Naive B cell (primary cell): Measurements from ENCODE around the gene PALS2. TPM values are rescaled to one million over a fixed set of nuclear protein-coding genes. Genes with fewer than 3 reads are reported as not detected.

Experiments
- ATAC-seq, 2 donors: fragments of 150-1000 bp; cut with Tn5 transposase; 2 replicates each; pipeline ENCODE4 v1.10.0; 2021; ENCODE audit warnings: low read depth in 2 of 2, mild to moderate bottlenecking in 2 of 2, moderate library complexity in 2 of 2
- DNase-seq: peaks from one replicate; pipeline ENCODE4 v3.0.0; 2022
- H3K27ac Mint-ChIP-seq, 6 donors: one replicate each; pipeline ENCODE4 v1.8.0; 2020 to 2022; ENCODE audit warnings: mild to moderate bottlenecking in 6 of 6, mixed read lengths in 6 of 6, moderate library complexity in 5 of 6, inconsistent platforms in 2 of 6
- H3K27me3 Mint-ChIP-seq, 3 donors: one replicate each; pipeline ENCODE4 v1.8.0; 2021 to 2022; ENCODE audit warnings: mixed read lengths in 3 of 3, mild to moderate bottlenecking in 1 of 3
- H3K36me3 Mint-ChIP-seq, 2 donors: one replicate each; pipeline ENCODE4 v1.8.0; 2020 to 2022; ENCODE audit warnings: mixed read lengths in 2 of 2, inconsistent platforms in 1 of 2, mild to moderate bottlenecking in 1 of 2
- H3K4me1 Mint-ChIP-seq, 3 donors: one replicate each; pipeline ENCODE4 v1.8.0; 2020 to 2022; ENCODE audit warnings: mixed read lengths in 3 of 3, inconsistent platforms in 1 of 3, mild to moderate bottlenecking in 1 of 3, moderate library complexity in 1 of 3
- H3K4me3 Mint-ChIP-seq, 8 donors: one replicate each; pipeline ENCODE4 v1.8.0; 2020 to 2022; ENCODE audit warnings: mild to moderate bottlenecking in 8 of 8, mixed read lengths in 8 of 8, moderate library complexity in 8 of 8, inconsistent platforms in 2 of 8
- H3K9me3 Mint-ChIP-seq, 7 donors: one replicate each; pipeline ENCODE4 v1.8.0; 2020 to 2022; ENCODE audit warnings: mixed read lengths in 7 of 7, mild to moderate bottlenecking in 5 of 7, inconsistent platforms in 2 of 7, moderate library complexity in 1 of 7
- polyA plus RNA-seq, 6 donors: library from polyadenylated mRNA; unstranded; fragments of 300-500 nt; fragmentation: Illumina TruSeq; gene quantifications; one replicate each; pipeline ENCODE4 v1.2.3, GENCODE V29; 2021; ENCODE audit warnings: low read depth in 6 of 6

Gene PALS2, protein sequence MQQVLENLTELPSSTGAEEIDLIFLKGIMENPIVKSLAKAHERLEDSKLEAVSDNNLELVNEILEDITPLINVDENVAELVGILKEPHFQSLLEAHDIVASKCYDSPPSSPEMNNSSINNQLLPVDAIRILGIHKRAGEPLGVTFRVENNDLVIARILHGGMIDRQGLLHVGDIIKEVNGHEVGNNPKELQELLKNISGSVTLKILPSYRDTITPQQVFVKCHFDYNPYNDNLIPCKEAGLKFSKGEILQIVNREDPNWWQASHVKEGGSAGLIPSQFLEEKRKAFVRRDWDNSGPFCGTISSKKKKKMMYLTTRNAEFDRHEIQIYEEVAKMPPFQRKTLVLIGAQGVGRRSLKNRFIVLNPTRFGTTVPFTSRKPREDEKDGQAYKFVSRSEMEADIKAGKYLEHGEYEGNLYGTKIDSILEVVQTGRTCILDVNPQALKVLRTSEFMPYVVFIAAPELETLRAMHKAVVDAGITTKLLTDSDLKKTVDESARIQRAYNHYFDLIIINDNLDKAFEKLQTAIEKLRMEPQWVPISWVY
- 10 to 100 TPM; 25.4 to 37.9 (median 28.2) TPM for polyA plus RNA-seq

- Mint-ChIP-seq H3K4me1 (peaks cover 28 to 38% (median 33%) of the 10 kb centered on the region in 3 donors), H3K9me3 (no peaks in the 10 kb centered on the region), H3K27ac (peak within 1 kb of the TSS; percentile 85 to 94 (median 92)), H3K4me3 (peak within 1 kb of the TSS; percentile 87 to 97 (median 96)), H3K36me3 (no peaks in the 10 kb centered on the region), H3K27me3 (peaks cover 8 to 17% (median 8%) of the 10 kb centered on the region in 3 donors)
- DNase-seq (peak; percentile 85), ATAC-seq (peak; percentile 67 to 73)
Observed at GRCh38 chr7:24572997-24573553, at the start of gene PALS2. PALS2 (plus strand) TSS chr7:24573452; CDS start chr7:24623668, 50,216 bp downstream.

DNA sequence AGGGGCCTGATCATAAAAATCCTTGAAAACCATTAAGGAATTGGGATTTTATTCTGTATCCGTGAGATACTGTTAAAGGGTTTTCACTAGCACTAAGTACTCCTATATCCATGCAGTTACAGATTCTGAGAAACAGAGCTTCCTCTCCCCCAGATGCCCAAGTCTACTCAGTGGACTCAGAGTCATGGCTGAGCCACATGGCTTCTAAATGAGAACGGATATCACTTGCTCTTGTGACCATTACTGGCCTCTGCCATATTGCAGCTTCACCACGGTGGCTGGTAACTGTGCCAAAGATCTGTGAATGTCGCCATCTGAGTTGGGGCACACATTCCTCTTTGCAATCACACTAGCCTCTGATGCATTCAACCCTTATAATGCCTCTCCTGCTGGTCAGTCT, 42.0 kb upstream of the PALS2 start:
- peaks cover 5 to 6% (median 6%) of the 10 kb centered on the region in 3 donors for H3K4me1 Mint-ChIP-seq
- no peak overlapping the region for H3K4me3 Mint-ChIP-seq
- H3K27ac Mint-ChIP-seq, result no peak overlapping the region
- peaks cover 0 to 10% (median 0%) of the 10 kb centered on the region in 3 donors for H3K27me3 Mint-ChIP-seq
- H3K36me3 Mint-ChIP-seq, result no peaks in the 10 kb centered on the region
- no peaks in the 10 kb centered on the region for H3K9me3 Mint-ChIP-seq
- no peak for ATAC-seq
- DNase-seq, result no peak

GRCh38 chr7:24536682-24537081, 36.6 kb upstream of the PALS2 start:
- Mint-ChIP-seq H3K27ac (no peak overlapping the region), H3K27me3 (peaks cover 0 to 4% (median 0%) of the 10 kb centered on the region in 3 donors), H3K36me3 (no peaks in the 10 kb centered on the region), H3K9me3 (peaks cover 0 to 2% (median 0%) of the 10 kb centered on the region in 7 donors), H3K4me3 (no peak overlapping the region), H3K4me1 (peaks cover 5 to 6% (median 6%) of the 10 kb centered on the region in 3 donors)
- ATAC-seq, result no peak
- no peak for DNase-seq

DNA sequence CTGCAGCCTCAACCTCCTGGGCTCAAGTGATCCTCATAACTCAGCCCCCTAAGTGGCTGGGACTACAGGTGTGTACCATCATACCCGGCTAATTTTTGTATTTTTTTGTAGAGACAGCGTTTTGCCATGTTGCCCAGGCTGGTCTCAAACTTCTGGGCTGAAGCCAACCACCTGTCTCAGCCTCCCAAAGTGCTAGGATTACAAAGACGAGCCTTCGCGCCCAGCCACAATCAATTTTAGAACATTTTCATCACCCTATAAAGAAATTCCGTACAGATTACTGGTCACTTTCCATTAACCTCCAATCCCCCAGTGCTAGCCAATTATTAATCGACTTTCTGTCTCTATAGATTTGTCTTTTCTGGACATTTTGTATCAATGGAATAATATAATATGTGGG, 32.3 kb upstream of the PALS2 start:
- no peaks in the 10 kb centered on the region for H3K4me1 Mint-ChIP-seq
- no peak overlapping the region for H3K27ac Mint-ChIP-seq
- DNase-seq, result no peak
- H3K27me3 Mint-ChIP-seq, result peaks cover 6 to 8% (median 7%) of the 10 kb centered on the region in 3 donors
- no peaks in the 10 kb centered on the region for H3K36me3 Mint-ChIP-seq
- H3K4me3 Mint-ChIP-seq, result no peak overlapping the region
- ATAC-seq, result no peak
- peaks cover 0 to 2% (median 0%) of the 10 kb centered on the region in 7 donors for H3K9me3 Mint-ChIP-seq

DNA sequence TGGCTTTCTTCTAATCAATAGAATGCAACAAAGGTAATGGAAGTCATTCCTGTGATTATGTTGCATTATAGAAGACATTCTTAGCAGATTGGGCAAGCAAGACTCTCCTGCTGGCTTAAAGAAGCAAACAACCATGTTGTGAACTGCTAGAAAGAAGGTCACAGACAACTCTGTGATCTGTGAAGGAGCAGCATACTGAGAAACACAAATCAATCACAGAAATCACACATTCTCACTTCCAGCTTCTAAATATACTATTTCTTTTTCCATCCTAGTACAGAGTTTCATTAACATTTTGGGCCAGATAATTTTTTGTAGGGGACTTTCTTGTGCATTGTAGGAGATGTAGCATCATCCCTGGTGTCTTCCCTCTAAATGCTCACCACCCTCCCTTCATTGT, 28.0 kb upstream of the PALS2 start:
- no peak for DNase-seq
- H3K4me1 Mint-ChIP-seq, result no peaks in the 10 kb centered on the region
- no peaks in the 10 kb centered on the region for H3K36me3 Mint-ChIP-seq
- no peak overlapping the region for H3K4me3 Mint-ChIP-seq
- peaks cover 6 to 8% (median 7%) of the 10 kb centered on the region in 3 donors for H3K27me3 Mint-ChIP-seq
- H3K27ac Mint-ChIP-seq, result no peak overlapping the region
- ATAC-seq, result no peak
- H3K9me3 Mint-ChIP-seq, result peaks cover 0 to 2% (median 0%) of the 10 kb centered on the region in 7 donors

GRCh38 chr7:24548390-24548789, 24.9 kb upstream of the PALS2 start:
- Mint-ChIP-seq H3K36me3 (no peaks in the 10 kb centered on the region), H3K4me1 (no peaks in the 10 kb centered on the region), H3K9me3 (peaks cover 0 to 2% (median 0%) of the 10 kb centered on the region in 7 donors), H3K27ac (no peak overlapping the region), H3K27me3 (peaks cover 6 to 8% (median 6%) of the 10 kb centered on the region in 3 donors), H3K4me3 (no peak overlapping the region)
- DNase-seq (no peak), ATAC-seq (no peak)

DNA sequence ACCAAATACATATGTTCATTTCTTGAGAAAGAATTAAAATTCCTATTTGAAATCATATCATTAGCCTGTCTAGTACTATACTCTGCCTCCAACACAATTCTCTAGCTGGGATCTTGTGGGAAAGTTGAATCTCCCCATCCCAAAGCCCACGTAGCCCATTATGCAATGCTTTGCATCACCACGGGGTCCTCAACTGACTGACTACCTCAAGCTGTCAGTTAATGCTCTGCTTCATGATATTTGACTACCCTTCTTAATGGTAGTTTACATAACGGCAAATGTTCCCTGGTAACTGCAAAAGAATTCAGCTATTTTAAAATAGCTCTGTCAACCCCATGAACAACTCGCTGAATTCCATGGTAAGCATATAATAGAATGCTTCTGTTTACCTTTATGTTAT, 23.3 kb upstream of the PALS2 start:
- Mint-ChIP-seq H3K27ac (no peak overlapping the region), H3K27me3 (peaks cover 0 to 8% (median 0%) of the 10 kb centered on the region in 3 donors), H3K4me3 (no peak overlapping the region), H3K36me3 (no peaks in the 10 kb centered on the region), H3K9me3 (peaks cover 0 to 2% (median 0%) of the 10 kb centered on the region in 7 donors), H3K4me1 (no peaks in the 10 kb centered on the region)
- DNase-seq, result no peak
- no peak for ATAC-seq

- H3K4me3 Mint-ChIP-seq, result no peak overlapping the region
- H3K36me3 Mint-ChIP-seq, result no peaks in the 10 kb centered on the region
- no peak for DNase-seq
- H3K4me1 Mint-ChIP-seq, result no peaks in the 10 kb centered on the region
- peaks cover 0 to 4% (median 0%) of the 10 kb centered on the region in 3 donors for H3K27me3 Mint-ChIP-seq
- no peak overlapping the region for H3K27ac Mint-ChIP-seq
- H3K9me3 Mint-ChIP-seq, result peaks cover 0 to 2% (median 0%) of the 10 kb centered on the region in 7 donors
- no peak for ATAC-seq
Observed at GRCh38 chr7:24555184-24555583, 18.1 kb upstream of the PALS2 start.

GRCh38 chr7:24555719-24556118, 17.5 kb upstream of the PALS2 start:
- Mint-ChIP-seq H3K27ac (no peak overlapping the region), H3K27me3 (peaks cover 0 to 4% (median under 1%) of the 10 kb centered on the region in 3 donors), H3K4me3 (no peak overlapping the region), H3K9me3 (peaks cover 0 to 2% (median 0%) of the 10 kb centered on the region in 7 donors), H3K36me3 (no peaks in the 10 kb centered on the region), H3K4me1 (no peaks in the 10 kb centered on the region)
- no peak for DNase-seq
- ATAC-seq, result no peak

DNA sequence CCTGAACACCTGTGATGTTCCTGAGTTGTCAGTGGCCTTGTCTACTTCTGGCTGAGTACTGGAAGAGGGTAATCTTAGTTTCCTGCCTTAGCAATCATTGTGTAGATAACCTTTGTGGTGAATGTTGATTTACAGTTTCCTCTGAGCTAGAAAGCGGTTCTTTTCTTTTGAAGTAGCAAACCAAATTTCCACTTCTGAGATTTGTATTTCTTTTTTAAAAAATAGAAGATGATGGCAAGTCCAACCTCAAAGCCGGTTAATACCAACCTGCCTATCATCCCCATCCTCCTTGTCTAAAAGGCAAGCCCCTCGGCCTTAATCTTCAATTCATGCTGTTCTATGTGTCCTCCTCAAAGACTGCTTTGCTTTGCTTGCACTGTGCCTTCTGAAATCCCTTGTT, 12.5 kb upstream of the PALS2 start:
- no peaks in the 10 kb centered on the region for H3K36me3 Mint-ChIP-seq
- no peak overlapping the region for H3K27ac Mint-ChIP-seq
- H3K27me3 Mint-ChIP-seq, result peaks cover 0 to 8% (median 4%) of the 10 kb centered on the region in 3 donors
- H3K4me1 Mint-ChIP-seq, result no peaks in the 10 kb centered on the region
- H3K9me3 Mint-ChIP-seq, result no peaks in the 10 kb centered on the region
- ATAC-seq (no peak), DNase-seq (no peak)
- H3K4me3 Mint-ChIP-seq, result no peak overlapping the region

GRCh38 chr7:24566274-24566673, 7.0 kb upstream of the PALS2 start:
- Mint-ChIP-seq H3K9me3 (peaks cover 0 to 2% (median 0%) of the 10 kb centered on the region in 7 donors), H3K27me3 (peaks cover 13 to 24% (median 13%) of the 10 kb centered on the region in 3 donors), H3K4me1 (no peaks in the 10 kb centered on the region), H3K36me3 (no peaks in the 10 kb centered on the region), H3K4me3 (no peak overlapping the region), H3K27ac (no peak overlapping the region)
- no peak for DNase-seq
- no peak for ATAC-seq

DNA sequence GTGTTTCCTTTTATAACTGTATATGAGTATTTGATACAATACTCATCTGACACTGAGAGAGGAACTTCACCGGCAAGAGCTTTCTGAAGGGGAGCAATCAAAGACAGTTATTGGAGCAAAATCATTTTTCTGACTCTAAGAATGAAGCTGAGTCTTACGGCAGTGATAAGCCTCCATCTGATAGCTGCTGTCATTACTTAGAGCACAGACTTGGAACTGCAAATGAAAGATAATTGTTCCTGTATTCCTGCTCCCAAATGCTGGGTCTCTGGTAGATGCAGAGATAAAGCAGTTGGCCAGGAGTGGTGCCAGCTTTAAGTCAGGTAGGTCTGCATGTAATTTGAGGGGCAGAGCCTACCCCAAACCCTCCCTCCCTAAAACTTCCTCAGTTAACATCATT, 2.3 kb upstream of the PALS2 start:
- Mint-ChIP-seq H3K27me3 (peaks cover 9 to 24% (median 11%) of the 10 kb centered on the region in 3 donors), H3K36me3 (no peaks in the 10 kb centered on the region), H3K4me3 (peak overlapping the region in 1 of 8 donors; percentile 87), H3K4me1 (peaks cover 16 to 21% (median 17%) of the 10 kb centered on the region in 3 donors), H3K9me3 (peaks cover 0 to 2% (median 0%) of the 10 kb centered on the region in 7 donors), H3K27ac (no peak overlapping the region)
- ATAC-seq (no peak), DNase-seq (no peak)

DNA sequence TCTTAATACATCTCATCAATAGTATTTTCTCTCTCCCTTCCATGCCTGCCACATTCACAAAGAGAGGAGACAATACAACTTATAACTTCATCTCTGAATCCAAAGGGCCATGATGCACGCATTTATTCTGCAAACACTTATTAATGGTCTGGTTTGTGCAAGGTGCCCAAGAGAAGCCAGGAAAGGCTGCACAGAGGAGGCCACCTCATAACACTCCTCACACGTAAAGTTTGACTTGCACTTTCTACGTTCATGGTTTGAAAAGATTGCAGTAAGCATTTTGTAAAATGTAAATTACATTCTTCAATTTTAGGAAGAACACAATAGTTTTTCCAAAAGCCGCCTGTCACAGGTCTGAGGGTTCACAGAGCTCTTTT, 1.2 kb upstream of the PALS2 start:
- DNase-seq (no peak), ATAC-seq (no peak)
- Mint-ChIP-seq H3K27me3 (peaks cover 9 to 22% (median 11%) of the 10 kb centered on the region in 3 donors), H3K4me3 (peak overlapping the region; percentile 83 to 96 (median 92)), H3K9me3 (peaks cover 0 to under 1% (median 0%) of the 10 kb centered on the region in 7 donors), H3K36me3 (no peaks in the 10 kb centered on the region), H3K4me1 (peaks cover 23 to 27% (median 24%) of the 10 kb centered on the region in 3 donors), H3K27ac (peak overlapping the region in 5 of 6 donors; percentile 68 to 94 (median 78))
